Osteoblast (primary cell): ENCODE data around the gene PPP6R3. TPM values are rescaled to one million over a fixed set of nuclear protein-coding genes. Genes with fewer than 3 reads are reported as not detected.

Experiments
- DNase-seq: peaks from one replicate; pipeline ENCODE4 v3.0.0; 2011; ENCODE audit warnings: low spot score, mixed read lengths; ENCODE audit not compliant: insufficient read length; ENCODE audit errors: missing footprints
- H2AFZ ChIP-seq: 2 replicates; pipeline ENCODE4 v1.6.0; 2011; ENCODE audit warnings: mild to moderate bottlenecking, low read length
- H3K27ac ChIP-seq: 2 replicates; pipeline ENCODE4 v1.5.1; 2011; ENCODE audit warnings: mild to moderate bottlenecking, low read depth, low read length, moderate library complexity
- H3K27me3 ChIP-seq: 2 replicates; pipeline ENCODE4 v1.6.0; 2012; ENCODE audit warnings: mild to moderate bottlenecking, control low read depth, inconsistent platforms, low read length, moderate library complexity; ENCODE audit not compliant: insufficient read depth
- H3K36me3 ChIP-seq: 2 replicates; pipeline ENCODE4 v1.5.1; 2011; ENCODE audit warnings: mild to moderate bottlenecking, low read length, control low read depth, moderate library complexity; ENCODE audit not compliant: insufficient read depth
- H3K4me1 ChIP-seq: 2 replicates; pipeline ENCODE4 v1.5.1; 2011; ENCODE audit warnings: mild to moderate bottlenecking, low read length, control low read depth, moderate library complexity; ENCODE audit not compliant: insufficient read depth
- H3K4me2 ChIP-seq: 2 replicates; pipeline ENCODE4 v1.6.0; 2011; ENCODE audit warnings: mild to moderate bottlenecking, low read length; ENCODE audit not compliant: insufficient read depth
- H3K4me3 ChIP-seq: fragments of 200-600 bp; sonication (generic); 3 replicates; pipeline ENCODE4 v1.5.1; 2012; ENCODE audit warnings: mild to moderate bottlenecking, low read length, inconsistent platforms; ENCODE audit not compliant: insufficient read depth
- H3K79me2 ChIP-seq: 2 replicates; pipeline ENCODE4 v1.6.0; 2012; ENCODE audit warnings: mild to moderate bottlenecking, low read length, control low read depth, inconsistent platforms; ENCODE audit not compliant: insufficient read depth
- H3K9me3 ChIP-seq: 2 replicates; pipeline ENCODE4 v1.5.1; 2011; ENCODE audit warnings: low read depth, low read length, control low read depth
- H4K20me1 ChIP-seq: 2 replicates; pipeline ENCODE4 v1.6.0; 2012; ENCODE audit warnings: mild to moderate bottlenecking, low read length, control low read depth; ENCODE audit not compliant: insufficient read depth
- CTCF ChIP-seq: IDR thresholded peaks from 2 replicates; pipeline ENCODE4 v1.5.1; 2011; ENCODE audit warnings: mild to moderate bottlenecking, low read depth, low read length, moderate library complexity; ENCODE audit errors: extremely low read depth
- total RNA-seq: library from RNA; depleted of rRNA; stranded (reverse); fragments of >200 nt; gene quantifications from 2 replicates; pipeline ENCODE4 v1.2.3, GENCODE V29; 2012

PPP6R3 gene
- total RNA-seq, 1 donor: 131 TPM

GRCh38 chr11:68596231-68596630 is 135.7 kb downstream of the PPP6R3 start:
- no peak overlapping the region for H3K27ac ChIP-seq
- H2AFZ ChIP-seq: no peak overlapping the region
- H3K9me3 ChIP-seq: no peaks in the 10 kb centered on the region
- no peak overlapping the region for H3K4me2 ChIP-seq
- peaks cover 6% of the 10 kb centered on the region for H3K4me1 ChIP-seq
- peaks cover 16% of the 10 kb centered on the region for H3K79me2 ChIP-seq
- H3K27me3 ChIP-seq: no peaks in the 10 kb centered on the region
- TF ChIP-seq CTCF: no peak
- peaks cover 30% of the 10 kb centered on the region for H4K20me1 ChIP-seq
- DNase-seq: no peak
- H3K36me3 ChIP-seq: peaks cover 82% of the 10 kb centered on the region
- no peak overlapping the region for H3K4me3 ChIP-seq

GRCh38 chr11:68598816-68599653 is 138.5 kb downstream of the PPP6R3 start:
- H3K27me3 ChIP-seq: no peaks in the 10 kb centered on the region
- no peak overlapping the region for H3K4me2 ChIP-seq
- H3K9me3 ChIP-seq: no peaks in the 10 kb centered on the region
- peaks cover 16% of the 10 kb centered on the region for H3K79me2 ChIP-seq
- H2AFZ ChIP-seq: no peak overlapping the region
- no peak overlapping the region for H3K4me3 ChIP-seq
- no peak overlapping the region for H3K27ac ChIP-seq
- H4K20me1 ChIP-seq: peaks cover 30% of the 10 kb centered on the region
- H3K36me3 ChIP-seq: peaks cover 86% of the 10 kb centered on the region
- peaks cover 6% of the 10 kb centered on the region for H3K4me1 ChIP-seq
- no peak for TF ChIP-seq CTCF
- peak; percentile 84 for DNase-seq

GRCh38 chr11:68601147-68601546 is 140.6 kb downstream of the PPP6R3 start:
- H2AFZ ChIP-seq: no peak overlapping the region
- no peaks in the 10 kb centered on the region for H3K27me3 ChIP-seq
- H3K36me3 ChIP-seq: peaks cover 91% of the 10 kb centered on the region
- H3K79me2 ChIP-seq: peaks cover 13% of the 10 kb centered on the region
- TF ChIP-seq CTCF: no peak
- H4K20me1 ChIP-seq: peaks cover 30% of the 10 kb centered on the region
- H3K4me1 ChIP-seq: peaks cover 6% of the 10 kb centered on the region
- no peak for DNase-seq
- no peak overlapping the region for H3K4me2 ChIP-seq
- no peak overlapping the region for H3K4me3 ChIP-seq
- H3K9me3 ChIP-seq: no peaks in the 10 kb centered on the region
- no peak overlapping the region for H3K27ac ChIP-seq

GRCh38 chr11:68609761-68610160 is 149.2 kb downstream of the PPP6R3 start:
- Histone ChIP-seq H3K4me2 (no peak overlapping the region), H3K27me3 (no peaks in the 10 kb centered on the region), H3K4me1 (no peaks in the 10 kb centered on the region), H2AFZ (no peak overlapping the region), H3K27ac (no peak overlapping the region), H3K9me3 (no peaks in the 10 kb centered on the region), H3K36me3 (peaks cover 91% of the 10 kb centered on the region), H4K20me1 (peaks cover 4% of the 10 kb centered on the region), H3K79me2 (no peaks in the 10 kb centered on the region), H3K4me3 (no peak overlapping the region)
- no peak for TF ChIP-seq CTCF
- DNase-seq: peak; percentile 18
